MM.1S (cell line): ENCODE results near the gene CYSTM1.

Experiments used
- CTCF ChIP-seq: fragments of 300-600 bp; sonication (generic); IDR thresholded peaks from 2 replicates; pipeline ENCODE4 v1.5.1; 2016; ENCODE audit warnings: antibody characterized with exemption, low read length, mixed read lengths
- EZH2 ChIP-seq: fragments of 300-600 bp; sonication (generic); optimal IDR thresholded peaks from 2 replicates; pipeline ENCODE3; 2017; ENCODE audit warnings: low read depth, mild to moderate bottlenecking, antibody characterized with exemption, low read length, mixed read lengths

- no peak for TF ChIP-seq EZH2
- TF ChIP-seq CTCF, result no peak
These were observed 14.3 kb downstream of the CYSTM1 start for GRCh38 chr5:140189253-140189652.
